Ammon's horn (tissue), 1 donor: ENCODE measurements around the gene NKX2-4.

Experiments used
- DNase-seq: peaks from one replicate; pipeline ENCODE4 v3.0.0-alpha.2; 2016; ENCODE audit warnings: low spot score

NKX2-4 gene

GRCh38 chr20:21360705-21361104 is 36.6 kb downstream of the NKX2-4 start:
- DNase-seq, result no peak

GRCh38 chr20:21358737-21359136 is 38.6 kb downstream of the NKX2-4 start:
- DNase-seq, result no peak

- peak; percentile 5 for DNase-seq
Measured at GRCh38 chr20:21357844-21358243, 39.5 kb downstream of the NKX2-4 start.

- DNase-seq, result no peak
Measured at GRCh38 chr20:21356386-21356785, 40.9 kb downstream of the NKX2-4 start.

- no peak for DNase-seq
Measured at GRCh38 chr20:21355981-21356380, 41.3 kb downstream of the NKX2-4 start.

GRCh38 chr20:21353236-21353635 is 44.1 kb downstream of the NKX2-4 start:
- no peak for DNase-seq

GRCh38 chr20:21352703-21353102 is 44.6 kb downstream of the NKX2-4 start:
- DNase-seq, result no peak
